Neural progenitor cell (in vitro differentiated cells): ENCODE measurements around the gene XPA. TPM values are rescaled to one million over a fixed set of nuclear protein-coding genes. Genes with fewer than 3 reads are reported as not detected.

ENCODE experiments used
- DNase-seq: peaks from one replicate; pipeline ENCODE4 v3.0.0-alpha.2; 2016; ENCODE audit warnings: low spot score
- H2AFZ ChIP-seq: fragments of 200-600 bp; sonication (generic); replicated peaks from 2 replicates; pipeline ENCODE4 v1.6.1; 2016; ENCODE audit warnings: antibody characterized with exemption
- H3F3A ChIP-seq: fragments of 200-600 bp; sonication (generic); 2 replicates; pipeline ENCODE4 v1.6.1; 2016; ENCODE audit warnings: antibody characterized with exemption, low read depth
- H3K27ac ChIP-seq: fragments of 200-600 bp; sonication (generic); 2 replicates; pipeline ENCODE4 v1.5.1; 2016; ENCODE audit warnings: mild to moderate bottlenecking
- H3K27me3 ChIP-seq: fragments of 200-600 bp; sonication (generic); 2 replicates; pipeline ENCODE4 v1.6.1; 2016; ENCODE audit warnings: mild to moderate bottlenecking, moderate library complexity
- H3K36me3 ChIP-seq: fragments of 200-600 bp; sonication (generic); 2 replicates; pipeline ENCODE4 v1.5.1; 2016
- H3K4me1 ChIP-seq: fragments of 200-600 bp; sonication (generic); 2 replicates; pipeline ENCODE4 v1.6.1; 2016; ENCODE audit warnings: mixed run types
- H3K4me2 ChIP-seq: fragments of 200-600 bp; sonication (generic); 2 replicates; pipeline ENCODE4 v1.6.1; 2016
- H3K4me3 ChIP-seq: fragments of 200-600 bp; sonication (generic); 2 replicates; pipeline ENCODE4 v1.5.1; 2016
- H3K79me2 ChIP-seq: fragments of 200-600 bp; sonication (generic); 2 replicates; pipeline ENCODE4 v1.6.1; 2016; ENCODE audit warnings: low read depth
- H3K9ac ChIP-seq: fragments of 200-600 bp; sonication (generic); 2 replicates; pipeline ENCODE4 v1.6.1; 2016
- H3K9me3 ChIP-seq: fragments of 200-600 bp; sonication (generic); 2 replicates; pipeline ENCODE4 v1.5.1; 2016; ENCODE audit warnings: low read depth
- H4K20me1 ChIP-seq: fragments of 200-600 bp; sonication (generic); 2 replicates; pipeline ENCODE4 v1.6.1; 2016; ENCODE audit warnings: low read depth
- H3K27ac Mint-ChIP-seq: 3 replicates; pipeline ENCODE4 v1.8.0; 2021; ENCODE audit warnings: mixed read lengths
- H3K27me3 Mint-ChIP-seq: 2 replicates; pipeline ENCODE4 v1.8.0; 2022; ENCODE audit warnings: low read depth, mild to moderate bottlenecking, inconsistent platforms, moderate library complexity, mixed read lengths; ENCODE audit not compliant: insufficient read depth
- H3K36me3 Mint-ChIP-seq: 3 replicates; pipeline ENCODE4 v1.8.0; 2021; ENCODE audit warnings: mixed read lengths
- H3K4me1 Mint-ChIP-seq: 3 replicates; pipeline ENCODE4 v1.8.0; 2021; ENCODE audit warnings: mixed read lengths
- H3K4me3 Mint-ChIP-seq: 3 replicates; pipeline ENCODE4 v1.8.0; 2021; ENCODE audit warnings: mild to moderate bottlenecking, moderate library complexity, mixed read lengths
- H3K9me3 Mint-ChIP-seq: 3 replicates; pipeline ENCODE4 v1.8.0; 2020; ENCODE audit warnings: mixed read lengths
- CTCF ChIP-seq: fragments of 200-600 bp; sonication (generic); IDR thresholded peaks from 2 replicates; pipeline ENCODE4 v1.5.1; 2017; ENCODE audit warnings: antibody characterized with exemption, mild to moderate bottlenecking
- EZH2 ChIP-seq: fragments of 200-600 bp; sonication (generic); IDR thresholded peaks from 2 replicates; pipeline ENCODE4 v1.6.1; 2017; ENCODE audit warnings: antibody characterized with exemption, mild to moderate bottlenecking, moderate library complexity
- EZH2phosphoT487 ChIP-seq: fragments of 200-600 bp; sonication (generic); IDR thresholded peaks from 2 replicates; pipeline ENCODE4 v1.6.1; 2017; ENCODE audit warnings: antibody characterized with exemption
- total RNA-seq: library from RNA; depleted of rRNA; stranded (reverse); fragments of >200 nt; gene quantifications from 2 replicates; pipeline ENCODE4 v1.2.3, GENCODE V29; 2015; ENCODE audit warnings: low replicate concordance

XPA gene
- total RNA-seq, 1 donor from 2014 or later: 9.2 TPM

DNA sequence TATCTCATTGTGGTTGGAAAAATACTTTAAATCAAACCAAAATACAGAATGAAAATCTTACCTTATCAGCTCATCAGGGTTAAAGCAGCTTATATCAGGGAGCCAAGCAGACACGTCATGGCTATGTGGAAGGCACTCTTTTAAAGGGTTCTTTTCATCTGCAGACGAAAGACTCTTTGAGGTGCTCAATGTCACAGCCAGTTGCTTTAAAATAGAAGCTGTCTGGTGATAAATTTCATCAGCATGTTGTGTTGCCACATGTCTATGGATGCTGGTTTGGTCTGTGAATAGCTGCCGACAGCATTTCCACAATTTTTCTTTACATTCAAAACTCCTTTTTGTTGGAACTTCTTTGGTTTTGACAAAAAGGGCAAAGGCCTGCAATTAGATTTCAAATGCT, 71.5 kb downstream of the XPA start:
- Mint-ChIP-seq H3K4me1 (peaks cover 7% of the 10 kb centered on the region), H3K36me3 (peaks cover 36% of the 10 kb centered on the region)
- H4K20me1 ChIP-seq: peaks cover 22% of the 10 kb centered on the region

More for the DNA sequence above, 71.5 kb downstream of the XPA start:
- Mint-ChIP-seq H3K4me3 (no peak overlapping the region), H3K27ac (no peak overlapping the region), H3K9me3 (peaks cover 4% of the 10 kb centered on the region), H3K27me3 (no peaks in the 10 kb centered on the region)
- Histone ChIP-seq H3K4me1 (peaks cover 10% of the 10 kb centered on the region), H2AFZ (no peak overlapping the region), H3K9ac (no peak overlapping the region), H3K9me3 (no peaks in the 10 kb centered on the region), H3K4me2 (no peak overlapping the region), H3K27ac (no peak overlapping the region), H3K27me3 (no peaks in the 10 kb centered on the region), H3K4me3 (no peak overlapping the region), H3F3A (no peaks in the 10 kb centered on the region), H3K79me2 (peaks cover 48% of the 10 kb centered on the region), H3K36me3 (peaks cover 27% of the 10 kb centered on the region)
- DNase-seq: no peak
- no peak for TF ChIP-seq CTCF
- TF ChIP-seq EZH2: no peak
- no peak for TF ChIP-seq EZH2phosphoT487

Other genes starting within 250 kb of the XPA start
- gene TMOD1, start 195.7 kb downstream of the XPA start, total RNA-seq: 0.15 TPM in 1 of 2 replicates, not detected in the other
- gene TSTD2, start 64.0 kb downstream of the XPA start, total RNA-seq: 31.5 and 45.4 TPM in 2 replicates
- 42.3 and 55.9 TPM in 2 replicates for gene NCBP1, start 63.5 kb downstream of the XPA start, total RNA-seq
- not detected in 2 replicates for gene FOXE1, start 155.9 kb upstream of the XPA start, total RNA-seq
- 5.7 and 9.9 TPM in 2 replicates for gene TRMO, start 225.2 kb upstream of the XPA start, total RNA-seq
- gene HEMGN, start 240.8 kb upstream of the XPA start, total RNA-seq: not detected in 2 replicates